GM21825 (cell line): ENCODE data around the gene FAM180B.
"Not testable (repeated sequence)": the region's sequence is repeated elsewhere in the genome, so short reads cannot be mapped to it uniquely, and the experiment has no call there.

Source experiments
- ATAC-seq: cut with Tn5 transposase; IDR thresholded peaks from one replicate; pipeline ENCODE4 v1.9.1; 2021; ENCODE audit warnings: mild to moderate bottlenecking, moderate library complexity; ENCODE audit not compliant: unreplicated experiment

FAM180B gene, protein sequence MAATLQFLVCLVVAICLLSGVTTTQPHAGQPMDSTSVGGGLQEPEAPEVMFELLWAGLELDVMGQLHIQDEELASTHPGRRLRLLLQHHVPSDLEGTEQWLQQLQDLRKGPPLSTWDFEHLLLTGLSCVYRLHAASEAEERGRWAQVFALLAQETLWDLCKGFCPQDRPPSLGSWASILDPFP

DNA sequence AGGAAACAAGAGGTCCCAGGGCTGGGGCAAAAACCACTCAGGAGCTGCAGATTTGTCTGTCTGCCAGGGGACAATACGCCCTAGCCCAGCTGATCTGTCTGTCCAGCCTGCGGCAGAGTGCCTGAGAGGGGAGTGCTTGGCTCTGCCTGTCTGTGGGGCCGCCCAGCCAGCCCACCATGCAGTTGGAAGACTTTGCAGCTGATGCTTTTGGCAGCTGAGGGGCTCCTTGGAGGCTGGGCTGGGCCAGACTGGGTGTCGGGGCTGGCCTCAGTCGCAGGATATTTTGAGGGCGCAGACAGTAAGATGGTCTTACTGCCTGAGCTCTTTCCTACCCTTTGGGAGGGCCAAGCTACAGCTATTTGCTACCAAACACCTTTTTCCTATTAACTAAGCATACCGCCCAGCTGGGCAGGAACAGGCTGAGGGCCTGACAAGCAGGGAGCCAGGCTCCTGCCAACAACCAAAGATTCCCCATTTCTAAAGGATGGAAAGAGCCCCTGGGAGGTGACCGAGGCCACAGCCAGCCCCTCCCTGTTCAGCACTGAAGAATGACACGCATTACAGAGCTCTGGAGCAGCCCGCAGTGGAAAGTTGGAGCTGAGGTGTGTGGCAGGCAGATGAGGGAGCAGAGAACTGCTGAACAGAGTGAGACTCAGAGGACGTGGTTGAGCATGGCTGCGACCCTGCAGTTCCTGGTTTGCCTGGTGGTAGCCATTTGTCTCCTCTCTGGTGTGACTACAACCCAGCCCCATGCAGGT lies at the start of gene FAM180B:
TSS of gene FAM180B (plus strand) at position 581 of the 758 bp plus-strand sequence. CDS start at position 672, 91 bp downstream.
- no peak for ATAC-seq

DNA sequence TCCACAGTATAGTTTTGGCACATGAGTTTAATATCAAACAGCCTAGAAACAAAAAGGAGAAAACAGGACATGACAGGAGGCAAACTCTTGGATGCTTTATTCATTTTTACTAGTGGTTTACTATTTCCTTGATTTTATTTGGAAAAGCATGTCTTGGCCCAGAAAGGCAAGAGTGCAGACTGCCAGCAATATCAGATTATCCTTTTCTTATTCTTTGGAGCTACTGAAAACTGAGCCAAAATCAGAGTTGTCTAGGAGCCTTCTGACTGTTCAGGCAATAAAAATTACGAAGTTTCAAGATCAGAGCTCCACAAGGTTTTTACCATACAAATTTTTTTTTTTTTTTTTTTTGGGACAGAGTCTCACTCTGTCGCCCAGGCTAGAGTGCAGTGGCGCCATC lies 49.6 kb upstream of the FAM180B start:
- ATAC-seq, result no peak

DNA sequence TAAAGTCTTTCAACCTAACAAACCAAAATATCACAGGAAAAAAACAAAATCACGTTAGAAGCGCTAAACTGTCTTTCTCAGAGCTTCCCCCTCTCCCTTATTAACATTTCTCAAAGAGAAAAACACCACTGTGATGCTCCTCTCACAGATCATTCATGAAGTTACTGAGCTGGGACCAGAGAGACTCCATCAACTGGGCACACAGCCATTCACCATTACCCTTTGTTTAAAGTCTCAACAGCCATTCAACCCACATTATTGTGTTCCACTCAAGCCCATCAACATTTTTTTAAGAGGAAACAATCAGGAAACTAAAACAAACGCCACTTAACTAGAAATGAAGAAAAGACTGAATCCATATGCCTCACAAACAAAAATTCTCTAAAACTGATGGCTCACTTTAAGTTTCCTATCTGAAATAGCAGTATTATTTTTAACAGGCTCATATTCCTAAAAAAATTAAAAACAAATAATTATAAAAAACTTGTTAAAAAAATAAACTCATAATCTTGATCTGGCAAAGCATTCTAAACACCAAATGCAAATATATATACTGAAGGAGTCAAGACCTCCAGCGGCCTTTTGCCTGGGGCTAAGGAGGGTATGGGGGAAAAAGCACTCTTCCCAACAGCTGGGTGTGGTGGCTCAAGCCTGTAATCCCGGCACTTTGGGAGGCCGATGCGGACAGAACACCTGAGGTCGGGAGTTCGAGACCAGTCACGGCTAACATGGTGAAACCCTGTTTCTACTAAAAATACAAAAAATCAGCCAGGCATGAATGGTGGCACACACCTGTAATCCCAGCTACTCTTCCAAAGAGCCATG lies 47.5 kb upstream of the FAM180B start:
- ATAC-seq, result no peak

DNA sequence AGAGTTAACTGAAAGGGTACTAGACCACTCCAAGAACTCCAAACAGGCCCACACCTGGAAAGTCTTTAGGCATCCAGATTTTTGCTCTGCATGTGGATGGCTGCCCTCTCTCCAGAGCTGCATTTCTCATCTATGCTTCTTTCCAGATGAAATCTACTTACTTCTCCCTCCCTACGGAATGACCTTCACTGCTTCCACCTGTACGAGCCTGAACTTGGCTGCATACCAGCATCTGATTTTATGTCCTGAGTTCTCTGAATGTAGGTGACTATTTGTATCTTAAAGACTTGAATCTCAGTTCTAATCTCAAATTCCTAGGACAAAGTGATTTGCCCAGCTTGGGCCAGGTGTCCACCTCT lies 46.8 kb upstream of the FAM180B start:
- ATAC-seq, result no peak

DNA sequence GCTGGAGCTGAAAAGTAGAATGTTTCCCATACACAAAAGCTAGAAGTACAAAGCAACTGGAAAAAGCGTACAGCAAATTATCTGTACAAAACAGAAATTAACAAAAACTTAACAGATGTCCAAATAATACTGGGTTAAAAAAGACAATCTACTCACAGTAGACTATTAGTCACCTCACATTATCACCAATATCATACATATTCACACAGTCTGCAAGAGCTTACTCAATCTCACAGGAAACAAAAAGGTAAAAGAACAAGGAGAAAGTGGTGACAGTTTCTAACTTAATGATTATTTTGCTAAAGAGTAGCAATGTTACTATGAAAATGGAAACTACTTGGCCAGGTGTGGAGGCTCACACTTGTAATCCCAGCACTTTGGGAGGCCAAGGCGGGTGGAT lies 45.4 kb upstream of the FAM180B start:
- no peak for ATAC-seq

DNA sequence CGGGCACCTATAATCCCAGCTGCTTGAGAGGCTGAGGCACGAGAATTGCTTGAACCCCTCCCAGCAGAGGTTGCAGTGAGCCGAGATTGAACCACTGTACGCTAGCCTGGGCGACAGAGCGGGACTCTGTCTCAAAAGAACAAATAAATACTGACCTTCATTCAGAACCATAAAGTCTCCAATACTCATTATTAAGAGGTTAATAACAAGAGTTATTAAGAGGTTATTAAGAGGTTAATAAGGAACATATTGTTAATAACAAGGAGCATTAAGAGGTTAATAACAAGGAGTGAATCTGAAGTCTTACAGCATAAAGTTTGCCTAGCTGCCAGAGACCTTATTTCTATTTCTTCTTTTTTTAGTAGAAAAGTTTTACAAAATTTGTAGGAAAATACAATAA lies 41.2 kb upstream of the FAM180B start:
- ATAC-seq, result no peak

DNA sequence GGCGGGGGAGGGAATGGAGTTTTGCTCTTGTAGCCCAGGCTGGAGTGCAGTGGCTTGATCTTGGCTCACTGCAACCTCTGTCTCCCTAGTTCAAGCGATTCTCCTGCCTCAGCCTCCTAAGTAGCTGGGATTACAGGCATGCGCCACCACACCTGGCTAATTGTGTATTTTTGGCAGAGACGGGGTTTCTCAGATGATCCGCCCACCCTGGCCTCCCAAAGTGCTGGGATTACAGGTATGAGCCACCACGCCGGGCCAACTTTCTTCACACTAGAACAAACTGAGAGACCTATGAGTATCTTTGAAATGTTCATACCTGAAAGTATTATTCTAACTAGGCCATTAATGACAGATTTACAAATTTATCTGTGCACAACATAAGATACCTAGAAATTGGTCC lies 40.2 kb upstream of the FAM180B start:
- not testable (repeated sequence) for ATAC-seq

DNA sequence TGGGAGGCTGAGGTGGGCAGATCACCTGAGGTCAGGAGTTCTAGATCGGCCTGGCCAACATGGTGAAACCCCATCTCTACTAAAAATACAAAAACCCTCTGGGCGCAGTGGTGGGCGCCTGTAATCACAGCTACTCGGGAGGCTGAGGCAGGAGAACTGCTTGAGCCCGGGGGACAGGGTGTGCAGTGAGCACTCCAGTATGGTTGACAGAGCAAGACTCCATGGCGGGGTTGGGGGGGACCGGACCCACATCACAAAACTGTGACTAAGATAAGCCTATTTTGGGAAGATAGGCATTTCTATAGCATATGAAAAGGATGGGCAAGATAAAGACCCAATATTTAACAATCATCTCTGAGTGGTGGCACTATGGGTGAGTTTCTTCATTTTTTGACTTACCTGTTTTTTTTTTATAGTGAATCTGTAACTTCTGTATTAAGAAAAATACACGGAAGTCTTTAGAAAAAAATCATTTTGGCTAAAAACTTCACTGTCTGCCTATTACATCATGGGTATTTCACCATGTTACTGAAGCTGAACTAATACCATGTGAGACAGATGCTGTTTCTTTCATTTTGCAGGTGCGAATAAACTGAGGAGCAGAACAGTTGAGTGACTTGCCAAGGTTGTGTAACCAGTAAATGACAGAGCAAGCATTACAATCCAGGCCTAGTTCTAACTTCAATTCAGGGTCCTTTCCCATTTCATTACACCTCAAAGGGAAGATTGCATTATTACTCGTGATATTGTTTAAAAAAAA lies 36.0 kb upstream of the FAM180B start:
- no peak for ATAC-seq

DNA sequence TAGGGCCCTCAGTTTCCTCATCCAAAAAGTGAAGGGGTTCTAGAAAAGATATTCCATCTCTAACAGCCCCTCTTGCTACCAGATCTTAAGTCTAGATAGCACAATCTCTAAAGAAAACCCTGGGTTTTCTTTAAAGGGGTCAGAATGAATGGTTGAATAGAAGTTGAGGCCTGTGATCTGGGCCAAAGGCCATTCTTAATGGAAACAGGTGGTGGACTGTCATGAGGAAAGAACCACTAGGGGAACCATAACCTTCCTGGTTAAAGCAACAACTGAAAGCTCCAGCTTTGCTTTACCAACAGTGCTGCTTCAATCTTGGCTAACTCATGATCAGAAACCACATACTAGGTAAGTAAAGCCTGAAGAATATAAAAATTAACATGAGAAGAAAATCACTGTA lies 35.4 kb upstream of the FAM180B start:
- no peak for ATAC-seq

DNA sequence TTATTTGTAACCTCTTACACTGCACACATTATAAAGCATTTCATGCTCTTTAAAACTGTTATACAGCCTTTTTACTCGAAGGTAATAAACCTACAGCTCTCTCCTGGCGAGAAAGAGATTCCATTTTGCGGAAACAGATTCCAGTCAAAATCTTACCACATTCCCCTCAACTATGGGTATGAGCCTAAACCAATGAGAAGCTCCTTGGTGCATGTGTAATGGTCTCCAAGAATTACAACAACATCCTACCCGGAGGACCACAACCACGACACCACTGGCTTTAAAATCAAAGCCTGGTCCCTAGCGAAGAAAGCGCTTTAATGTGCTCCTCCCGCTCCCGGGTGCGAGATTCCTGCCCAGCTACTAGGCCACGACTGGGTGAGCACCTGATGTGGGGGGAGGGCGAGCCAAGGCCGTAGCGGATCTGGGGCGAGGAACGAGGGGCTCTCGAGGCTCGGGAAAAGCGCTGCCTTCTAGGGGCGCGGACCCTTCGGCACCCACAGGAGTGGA lies 34.4 kb upstream of the FAM180B start:
- ATAC-seq, result peak; percentile 8

DNA sequence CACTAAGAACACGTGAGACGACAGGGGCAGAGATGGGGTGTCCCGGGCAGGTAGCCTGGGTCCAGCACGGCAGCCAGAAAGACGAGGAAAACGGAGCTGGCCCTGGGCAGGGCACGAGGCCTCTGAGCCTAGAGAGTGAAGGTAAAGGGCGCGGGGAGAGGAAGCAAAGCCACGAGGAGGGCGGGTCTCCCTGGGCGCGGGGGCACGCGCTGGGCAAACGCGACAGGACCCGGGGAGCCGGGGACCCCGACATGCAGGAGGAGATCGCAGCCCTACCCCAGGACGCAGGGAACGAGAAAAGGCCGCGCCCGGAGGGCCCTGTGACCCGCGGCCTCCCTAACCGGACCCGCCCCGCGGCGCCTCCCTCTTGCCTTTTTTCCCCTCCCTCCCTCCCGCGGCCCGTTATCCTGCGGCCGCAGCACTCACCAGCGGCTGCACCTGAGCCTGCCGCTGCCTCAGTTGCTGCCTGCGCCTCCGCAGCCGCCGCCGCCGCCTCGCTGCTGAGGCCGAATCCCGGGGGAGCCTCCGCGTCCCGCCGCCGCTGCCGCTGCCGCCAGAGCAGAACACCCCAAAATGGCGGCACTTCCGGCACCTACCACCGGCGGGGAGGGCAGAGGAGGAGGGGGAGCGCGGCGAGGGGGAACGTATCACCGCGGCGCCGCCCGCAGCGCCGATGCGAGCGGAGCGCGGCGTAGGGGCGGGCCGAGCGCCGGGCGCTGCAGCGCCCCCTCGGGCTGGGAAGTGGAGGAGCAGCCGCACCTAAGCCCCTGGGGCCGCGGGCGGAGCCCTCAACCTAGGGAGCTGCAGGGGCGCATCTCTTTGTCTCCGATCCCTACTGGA lies 33.7 kb upstream of the FAM180B start, which contains the start of gene CELF1:
TSS of gene CELF1 (minus strand) at position 567 of the 840 bp plus-strand sequence. CDS start 53,609 bp downstream, outside the sequence.
- ATAC-seq, result peak; percentile 92

DNA sequence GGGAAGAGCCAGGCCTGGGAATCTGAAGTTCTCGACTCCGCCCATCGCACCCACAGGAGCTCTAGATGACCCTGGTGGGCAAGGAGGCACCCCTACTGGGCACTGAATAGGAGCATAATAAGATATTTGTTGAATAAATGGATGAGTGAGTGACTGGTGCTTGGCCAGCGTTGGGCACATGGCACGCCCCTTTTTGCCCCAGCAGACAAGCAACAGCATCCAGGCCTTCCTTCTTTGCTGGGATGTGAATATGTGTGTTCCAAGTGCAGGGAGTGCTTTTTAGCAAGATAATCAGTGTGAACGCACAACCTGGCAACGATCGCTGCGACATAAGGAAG lies 33.1 kb upstream of the FAM180B start:
- ATAC-seq, result peak; percentile 26

DNA sequence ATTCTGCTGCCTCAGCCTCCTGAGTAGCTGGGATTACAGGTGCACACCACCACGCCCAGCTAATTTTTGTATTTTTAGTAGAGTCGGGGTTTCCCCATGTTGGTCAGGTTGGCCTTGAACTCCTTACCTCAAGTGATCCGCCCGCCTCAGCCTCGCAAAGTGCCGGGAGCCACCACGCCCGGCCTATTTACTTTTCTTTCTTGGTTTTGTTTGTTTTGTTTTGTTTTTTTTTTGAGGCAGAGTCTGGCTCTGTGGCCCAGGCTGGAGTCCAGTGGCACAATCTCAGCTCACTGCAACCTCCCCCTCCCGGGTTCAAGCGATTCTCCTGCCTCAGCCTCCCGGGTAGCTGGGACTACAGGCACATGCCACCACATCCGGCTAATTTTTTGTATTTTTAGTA lies 29.5 kb upstream of the FAM180B start:
- not testable (repeated sequence) for ATAC-seq

DNA sequence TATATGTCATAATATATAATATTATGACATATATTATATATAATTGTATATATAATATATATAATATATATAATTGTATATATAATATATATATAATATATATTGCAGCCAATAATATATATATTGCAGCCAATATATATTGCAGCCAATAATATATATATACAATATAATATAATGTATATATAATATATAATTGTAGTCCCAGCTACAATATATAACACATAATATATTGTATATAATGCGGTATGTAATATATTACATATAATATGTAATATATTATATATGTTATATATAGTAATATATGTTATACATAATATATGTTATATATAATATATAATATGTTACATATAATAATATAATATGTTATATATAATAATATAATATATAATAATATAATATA lies 27.8 kb upstream of the FAM180B start:
- no peak for ATAC-seq

DNA sequence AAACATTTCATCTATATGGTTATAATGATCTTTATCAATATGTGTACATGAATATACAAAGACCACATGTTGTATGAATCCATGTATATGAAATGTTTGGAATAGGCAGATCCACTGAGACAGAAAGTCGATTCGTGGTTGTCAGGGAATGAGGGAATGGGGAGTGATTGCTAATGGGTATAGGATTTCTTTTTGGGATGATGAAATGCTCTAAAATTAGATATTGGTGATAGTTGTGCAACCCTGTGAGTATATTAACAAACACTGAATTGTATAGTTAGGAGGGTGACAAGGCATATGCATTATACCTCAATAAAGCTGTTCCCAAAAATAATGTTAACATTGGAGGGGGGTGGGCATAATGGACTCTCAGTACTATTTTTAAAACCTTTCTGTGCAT lies 26.1 kb upstream of the FAM180B start:
- no peak for ATAC-seq

DNA sequence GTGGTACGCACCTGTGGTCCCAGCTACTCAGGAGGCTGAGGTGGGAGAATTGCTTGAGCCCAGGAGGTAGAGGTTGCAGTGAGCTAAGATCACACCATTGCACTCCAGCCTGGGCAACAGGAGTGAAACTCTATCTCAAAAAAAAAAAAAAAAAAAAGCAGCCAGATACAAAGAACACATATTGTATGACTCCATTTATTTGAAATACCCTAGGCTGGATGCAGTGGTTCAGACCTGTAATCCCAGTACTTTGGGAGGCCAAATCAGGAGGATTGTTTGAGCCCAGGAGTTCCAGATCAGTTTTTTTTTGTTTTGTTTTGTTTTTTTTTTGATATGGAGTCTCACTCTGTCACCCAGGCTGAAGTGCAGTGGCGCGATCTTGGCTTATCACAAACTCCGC lies 24.1 kb upstream of the FAM180B start:
- not testable (repeated sequence) for ATAC-seq

DNA sequence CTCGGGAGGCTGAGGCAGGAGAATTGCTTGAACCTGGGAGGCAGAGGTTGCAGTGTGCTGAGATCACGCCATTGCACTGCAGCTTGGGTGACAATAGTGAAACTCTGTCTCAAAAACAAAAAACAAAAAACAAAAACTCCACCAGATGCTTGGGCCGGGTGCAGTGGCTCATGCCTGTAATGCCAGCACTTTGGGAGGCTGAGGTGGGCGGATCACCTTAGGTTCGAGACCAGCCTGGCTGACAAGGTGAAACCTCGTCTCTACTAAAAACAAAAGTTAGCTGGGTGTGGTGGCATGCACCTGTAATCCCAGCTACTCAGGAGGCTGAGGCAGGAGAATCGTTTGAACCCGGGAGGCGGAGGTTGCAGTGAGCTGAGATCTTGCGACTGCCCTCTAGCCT lies 22.1 kb upstream of the FAM180B start:
- ATAC-seq, result not testable (repeated sequence)

DNA sequence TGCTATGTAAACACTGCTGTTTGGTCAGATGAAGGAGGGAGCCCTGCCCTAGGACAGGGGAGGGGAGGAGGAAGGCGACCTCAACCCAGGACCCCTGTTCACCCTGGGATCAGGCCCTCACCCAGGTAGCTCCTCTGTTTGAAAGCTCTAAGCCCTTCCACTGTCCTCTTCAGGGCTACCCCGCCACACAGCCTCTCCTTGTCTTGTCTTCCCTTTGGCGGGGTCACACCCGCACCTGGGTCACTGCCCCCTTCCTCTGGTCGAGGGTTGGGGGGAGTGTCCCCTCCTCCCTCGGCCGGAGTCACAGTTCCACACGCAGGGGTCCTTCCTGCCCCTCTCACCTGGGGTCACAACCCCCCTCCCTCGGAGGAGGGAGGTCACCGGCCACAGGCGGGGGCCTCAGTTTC lies 21.5 kb upstream of the FAM180B start:
- no peak for ATAC-seq

DNA sequence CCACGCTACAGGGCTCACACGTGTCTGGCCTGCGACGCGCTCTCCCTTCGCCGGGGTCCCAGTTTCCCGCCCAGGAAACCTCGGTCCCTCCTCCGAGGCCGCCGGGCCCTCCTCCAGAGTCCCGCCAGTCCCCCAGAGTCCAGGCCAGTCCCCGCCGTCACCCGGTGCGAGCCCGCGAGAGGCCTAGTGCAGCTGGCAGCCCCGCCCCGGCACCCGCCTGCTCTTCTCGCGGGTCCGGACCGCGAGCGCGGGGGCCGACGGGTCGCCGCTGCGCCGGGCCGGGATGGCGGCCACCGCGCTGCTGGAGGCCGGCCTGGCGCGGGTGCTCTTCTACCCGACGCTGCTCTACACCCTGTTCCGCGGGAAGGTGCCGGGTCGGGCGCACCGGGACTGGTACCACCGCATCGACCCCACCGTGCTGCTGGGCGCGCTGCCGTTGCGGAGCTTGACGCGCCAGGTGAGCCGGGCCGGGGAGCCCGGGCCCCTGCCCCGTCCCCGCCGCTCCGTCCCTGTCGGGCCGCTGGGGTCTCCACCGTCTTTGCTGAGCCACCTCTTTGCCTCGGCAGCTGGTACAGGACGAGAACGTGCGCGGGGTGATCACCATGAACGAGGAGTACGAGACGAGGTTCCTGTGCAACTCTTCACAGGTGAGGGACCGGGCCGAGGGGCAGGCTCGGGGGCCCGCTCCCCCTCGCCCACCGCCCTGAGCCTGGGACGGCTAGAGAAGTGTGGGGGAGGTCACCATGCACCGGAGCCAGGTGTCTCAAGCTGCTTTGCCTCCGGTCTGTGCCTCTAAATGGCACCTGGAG lies 20.9 kb upstream of the FAM180B start, which contains the start of gene PTPMT1:
TSS of gene PTPMT1 (plus strand) at position 260 of the 809 bp plus-strand sequence. CDS start at position 284, 24 bp downstream.
- peak; percentile 81 for ATAC-seq
